HG03342 (cell line): ENCODE data around the gene TMSB4X.
"Not testable (repeated sequence)": the region's sequence is repeated elsewhere in the genome, so short reads cannot be mapped to it uniquely, and the experiment has no call there.

Experiments
- ATAC-seq: cut with Tn5 transposase; IDR thresholded peaks from one replicate; pipeline ENCODE4 v1.9.1; 2021; ENCODE audit warnings: mild to moderate bottlenecking, moderate library complexity; ENCODE audit not compliant: unreplicated experiment

The TMSB4X gene

GRCh38 chrX:12974796-12975669 is at the start of gene TMSB4X:
TSS of gene TMSB4X (plus strand) at chrX:12975110.
- ATAC-seq, result peak; percentile 37

GRCh38 chrX:12929701-12930100 is 45.2 kb upstream of the TMSB4X start:
- ATAC-seq, result no peak

GRCh38 chrX:12930150-12930549 is 44.8 kb upstream of the TMSB4X start:
- no peak for ATAC-seq

DNA sequence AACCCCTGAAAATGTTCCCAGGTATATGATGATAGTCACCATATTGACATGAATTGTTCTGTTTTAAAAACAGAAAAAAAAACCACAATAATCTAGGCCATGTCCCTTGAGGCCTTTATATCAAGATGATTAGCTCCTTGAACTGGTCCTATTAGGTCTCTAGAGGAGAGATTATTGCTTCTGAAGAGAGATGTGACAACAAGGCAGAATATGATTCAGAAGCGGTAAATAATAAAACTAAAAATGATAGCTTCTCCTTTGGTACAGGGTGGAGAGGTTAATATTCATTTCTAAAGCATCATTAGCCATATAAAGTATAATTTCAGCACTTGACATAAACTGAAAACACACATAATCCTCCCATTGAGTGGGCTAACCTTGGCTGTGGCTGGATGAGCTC is 42.7 kb upstream of the TMSB4X start:
- no peak for ATAC-seq

DNA sequence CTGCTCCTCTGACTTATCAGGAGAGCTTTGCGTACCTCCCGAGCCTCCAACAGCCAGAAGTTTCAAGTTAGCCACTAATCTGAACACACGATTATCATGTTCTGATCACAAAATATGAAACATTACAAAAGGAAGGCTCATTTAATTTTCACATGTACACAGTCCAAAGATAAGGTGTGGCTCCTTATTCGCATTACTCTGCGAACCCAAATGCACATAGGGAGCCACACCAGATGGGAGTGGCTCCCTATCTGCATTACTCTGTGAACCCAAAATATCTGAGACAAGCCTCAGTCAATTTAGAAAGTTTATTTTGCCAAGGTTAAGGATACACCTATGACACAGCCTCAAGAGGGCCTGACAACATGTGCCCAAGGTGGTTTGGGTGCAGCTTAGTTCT is 40.1 kb upstream of the TMSB4X start:
- ATAC-seq, result no peak

DNA sequence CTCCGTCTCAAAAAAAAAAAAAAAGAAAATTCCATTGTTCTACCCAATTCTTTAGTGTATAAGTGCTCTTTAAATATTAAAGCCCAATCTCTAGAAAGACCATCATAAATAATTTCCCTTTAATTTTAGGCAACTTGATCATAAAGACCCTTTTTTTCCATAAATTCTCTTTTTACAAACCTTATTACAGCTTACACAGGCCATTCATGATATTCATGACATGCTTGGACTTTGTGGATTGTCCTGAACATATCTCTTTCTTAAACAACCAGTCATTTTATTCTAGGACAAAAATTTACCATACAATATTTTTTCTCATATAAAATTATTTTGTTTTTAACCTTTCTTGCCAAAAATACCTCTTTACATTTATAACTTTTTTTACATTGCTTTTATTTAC is 38.0 kb upstream of the TMSB4X start:
- no peak for ATAC-seq

- ATAC-seq, result not testable (repeated sequence)
Measured at GRCh38 chrX:12940471-12940870, 34.4 kb upstream of the TMSB4X start.

DNA sequence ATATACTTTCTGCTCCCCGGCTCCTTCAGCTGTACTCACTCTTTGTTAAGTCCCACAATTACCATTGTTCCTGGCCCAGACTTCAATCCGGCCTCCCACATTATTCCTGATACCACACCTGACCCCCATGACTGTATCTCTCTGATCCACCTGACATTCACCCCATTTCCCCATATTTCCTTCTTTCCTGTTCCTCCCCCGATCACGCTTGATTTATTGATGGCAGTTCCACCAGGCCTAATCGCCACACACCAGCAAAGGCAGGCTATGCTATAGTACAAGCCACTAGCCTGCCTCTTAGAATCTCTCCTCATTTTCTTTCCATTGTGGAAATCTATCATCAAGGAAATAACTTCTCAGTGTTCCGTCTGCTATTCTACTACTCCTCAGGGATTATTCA is 31.3 kb upstream of the TMSB4X start:
- not testable (repeated sequence) for ATAC-seq

GRCh38 chrX:12944452-12944851 is 30.5 kb upstream of the TMSB4X start:
- not testable (repeated sequence) for ATAC-seq

DNA sequence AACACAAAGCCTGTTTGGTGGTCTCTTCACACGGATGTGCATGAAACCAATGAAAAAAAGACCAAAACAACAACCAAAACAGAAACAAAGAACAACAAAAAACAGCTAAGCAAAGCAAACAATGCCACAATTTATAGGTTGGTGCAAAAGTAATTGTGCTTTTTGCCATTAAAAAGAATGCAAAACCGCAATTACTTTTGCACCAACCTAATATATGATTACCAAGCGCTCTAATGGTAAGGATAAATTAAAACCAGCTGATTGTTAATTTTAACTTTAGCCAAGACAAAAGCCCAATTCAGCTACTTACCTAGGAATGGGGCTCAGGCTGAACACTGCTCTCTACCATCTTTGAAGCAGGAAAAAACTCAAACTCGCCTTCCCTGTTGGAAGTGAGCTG is 29.4 kb upstream of the TMSB4X start:
- no peak for ATAC-seq

DNA sequence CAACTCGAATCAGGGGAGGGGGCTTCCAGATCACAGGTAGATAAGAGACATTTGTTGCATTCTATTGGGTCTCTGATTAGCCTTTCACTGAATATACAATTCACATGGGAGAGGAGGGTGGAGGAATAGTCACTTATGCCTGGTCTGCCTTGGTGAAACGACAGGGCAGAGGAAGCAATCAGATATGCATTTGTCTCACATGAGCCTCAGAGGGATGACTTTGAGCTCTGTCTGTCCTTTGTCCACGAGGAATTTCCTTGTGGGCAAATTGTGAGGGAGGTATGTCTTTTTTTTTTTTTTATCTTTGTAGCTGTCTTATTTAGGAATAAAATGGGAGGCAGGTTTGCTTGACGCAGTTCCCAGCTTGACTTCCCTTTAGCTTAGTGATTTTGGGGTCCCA is 28.5 kb upstream of the TMSB4X start:
- no peak for ATAC-seq

GRCh38 chrX:12946838-12947544 is 27.9 kb upstream of the TMSB4X start:
- peak; percentile 30 for ATAC-seq

DNA sequence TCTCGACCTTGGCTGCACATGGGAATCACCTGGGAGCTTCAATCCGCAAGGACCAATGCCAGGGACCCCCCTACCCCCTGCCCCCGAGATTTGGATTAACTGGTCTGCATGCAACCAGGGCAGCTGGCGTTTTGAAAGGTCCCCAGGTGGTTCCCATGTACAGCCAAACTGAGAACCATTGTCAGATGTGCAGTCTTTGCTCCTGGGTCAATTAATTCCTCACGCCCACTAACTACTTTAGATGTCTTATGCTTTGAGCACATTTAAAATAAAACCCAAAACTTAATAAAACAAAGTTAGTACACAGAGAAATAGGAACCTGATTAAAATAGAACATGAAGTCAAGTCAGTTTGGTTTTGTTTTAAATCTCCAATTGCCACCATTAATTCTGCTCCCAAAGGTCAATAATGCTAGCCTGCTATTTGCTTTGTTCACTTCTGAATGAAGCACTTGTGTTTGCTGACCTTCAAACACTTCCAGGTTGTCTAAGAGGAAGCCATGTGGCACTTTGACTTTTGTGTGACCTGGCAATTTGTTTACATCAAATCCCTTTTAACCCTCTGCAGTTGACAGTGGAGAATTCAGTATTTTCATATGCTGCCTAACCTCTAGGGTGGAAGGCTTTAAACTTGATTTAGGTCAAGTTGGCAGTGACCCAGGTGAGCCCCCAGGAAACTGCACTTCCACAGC is 27.2 kb upstream of the TMSB4X start:
- ATAC-seq, result no peak

DNA sequence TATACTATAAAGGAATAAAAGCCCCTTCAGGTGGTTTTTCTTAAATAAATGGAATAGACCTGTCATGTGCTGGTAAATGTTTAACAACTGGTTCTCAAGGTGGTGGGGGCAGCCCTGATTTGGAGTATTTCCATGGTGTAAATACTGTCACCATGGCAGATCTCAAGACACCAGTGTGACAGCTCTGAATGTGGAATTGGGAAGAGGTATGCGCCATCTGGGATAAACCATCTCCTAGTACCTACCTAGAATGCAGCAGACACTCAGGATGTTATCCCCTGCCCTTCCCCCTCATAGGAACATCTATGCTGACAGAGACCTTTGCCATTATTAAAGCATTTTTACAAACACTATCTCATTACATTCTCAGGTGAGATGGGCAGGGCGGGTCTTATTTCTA is 26.4 kb upstream of the TMSB4X start:
- no peak for ATAC-seq

GRCh38 chrX:12949205-12949926 is 25.5 kb upstream of the TMSB4X start:
- no peak for ATAC-seq

- ATAC-seq, result peak; percentile 67
Measured at GRCh38 chrX:12949927-12950656, 24.8 kb upstream of the TMSB4X start.

DNA sequence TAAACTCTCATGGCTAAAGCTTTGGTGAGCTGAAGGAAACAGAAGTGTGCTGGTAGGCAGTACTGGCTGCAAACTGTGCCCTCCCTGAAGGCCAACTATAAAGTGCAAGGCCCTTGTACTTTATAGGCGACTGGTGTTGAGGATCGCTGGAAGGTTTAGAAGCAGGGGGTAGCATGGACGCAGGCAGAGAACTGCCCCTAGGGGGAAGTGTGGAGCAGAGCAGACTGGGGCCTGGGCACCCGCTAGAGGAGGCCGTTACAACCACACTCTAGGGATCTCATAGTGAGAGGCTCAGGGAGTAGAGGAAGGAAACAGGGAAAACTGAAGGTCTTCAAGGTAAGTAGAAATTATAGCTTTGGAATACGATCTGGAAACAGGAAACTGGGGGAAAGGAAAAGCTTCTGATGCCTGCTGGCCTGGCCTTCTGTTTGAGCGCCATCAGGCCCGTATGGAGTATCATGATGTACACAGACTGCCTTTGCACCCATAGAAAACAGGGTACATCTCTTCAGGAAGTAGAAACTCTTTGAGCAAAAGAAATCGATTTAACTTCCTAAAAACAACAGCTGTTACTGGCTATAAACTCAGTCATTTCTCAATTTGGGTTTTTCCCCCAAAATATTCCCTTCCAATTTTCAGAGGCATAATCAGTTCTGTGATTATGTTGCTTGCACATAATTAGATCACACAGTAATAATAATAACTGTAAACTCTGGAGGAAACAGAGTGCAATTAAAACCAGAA is 23.9 kb upstream of the TMSB4X start:
- ATAC-seq, result peak; percentile 41

- ATAC-seq, result no peak
Measured at GRCh38 chrX:12951595-12951975, 23.3 kb upstream of the TMSB4X start.

- ATAC-seq, result no peak
Measured at GRCh38 chrX:12953420-12953819, 21.5 kb upstream of the TMSB4X start.

DNA sequence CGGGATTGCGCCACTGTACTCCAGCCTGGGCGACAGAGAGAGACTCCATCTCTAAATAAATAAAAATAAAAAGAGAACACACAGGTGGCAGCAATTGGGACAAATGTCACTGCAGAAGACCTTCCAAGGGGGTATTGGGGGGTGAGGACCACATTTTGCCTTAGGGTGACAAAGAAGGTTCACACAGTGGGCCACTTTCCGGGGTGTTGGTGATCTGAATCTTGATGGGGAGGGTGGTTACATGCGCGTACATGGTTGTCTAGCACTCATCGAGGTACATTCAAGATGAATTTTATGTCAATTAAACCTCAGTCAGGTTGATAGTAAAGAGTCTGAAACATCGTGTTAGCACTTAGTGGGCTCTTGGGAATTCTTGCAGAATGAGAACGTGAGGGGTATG is 20.5 kb upstream of the TMSB4X start:
- ATAC-seq, result no peak
